GM12878 (cell line): ENCODE results near the gene KIAA1217. TPM values are rescaled to one million over a fixed set of nuclear protein-coding genes. Genes with fewer than 3 reads are reported as not detected.

Experiments used
- ATF7 ChIP-seq: fragments of 450-650 bp; IDR thresholded peaks from 2 replicates; pipeline ENCODE4 v1.6.1; 2016; ENCODE audit warnings: low read depth, mild to moderate bottlenecking
- BCL11A ChIP-seq: IDR thresholded peaks from 2 replicates; pipeline ENCODE4 v1.6.1; 2011; ENCODE audit warnings: low read depth, low read length
- ETV6 ChIP-seq, 2 experiments: fragments of 450-650 bp in 1 of 2; IDR thresholded peaks in 1 of 2; conservative IDR thresholded peaks in 1 of 2; 2 replicates each; pipeline ENCODE4 v1.6.1; 2014; ENCODE audit warnings: antibody characterized with exemption in 1 of 2, borderline replicate concordance in 1 of 2, low read depth in 1 of 2, mild to moderate bottlenecking in 1 of 2, moderate library complexity in 1 of 2
- GABPA ChIP-seq: IDR thresholded peaks from 2 replicates; pipeline ENCODE4 v1.6.1; 2014; ENCODE audit warnings: antibody characterized with exemption, low read depth, mild to moderate bottlenecking, inconsistent platforms
- IKZF1 ChIP-seq: fragments of 450-650 bp; conservative IDR thresholded peaks from 2 replicates; pipeline ENCODE4 v1.6.1; 2017; ENCODE audit warnings: antibody characterized with exemption, mild to moderate bottlenecking
- NFYB ChIP-seq: IDR thresholded peaks from 2 replicates; pipeline ENCODE4 v1.6.1; 2011; ENCODE audit warnings: low read depth, mild to moderate bottlenecking, low read length, improper control_type of control experiment, moderate library complexity; ENCODE audit not compliant: insufficient read depth
- RUNX3 ChIP-seq: IDR thresholded peaks from 2 replicates; pipeline ENCODE4 v1.6.1; 2012; ENCODE audit warnings: low read length, inconsistent platforms
- SMAD1 ChIP-seq: fragments of 450-650 bp; IDR thresholded peaks from 2 replicates; pipeline ENCODE4 v1.6.1; 2018; ENCODE audit warnings: mild to moderate bottlenecking, low read depth; ENCODE audit not compliant: partially characterized antibody
- SMARCA5 ChIP-seq: fragments of 450-650 bp; IDR thresholded peaks from 2 replicates; pipeline ENCODE4 v1.6.1; 2017; ENCODE audit warnings: mild to moderate bottlenecking
- SUZ12 ChIP-seq: fragments of 200-600 bp; sonication (generic); IDR thresholded peaks from one replicate; pipeline ENCODE4 v1.6.1; 2018; ENCODE audit warnings: antibody characterized with exemption, mild to moderate bottlenecking; ENCODE audit not compliant: unreplicated experiment
- polyA plus RNA-seq, 11 experiments: library from polyadenylated mRNA; depleted of rRNA in 4 of 11; unstranded in 6 of 11; stranded (reverse) in 5 of 11; fragments of >200 nt; fragmentation: Nextera tagmentation in 4 of 11; fragmentation: Illumina TruSeq in 1 of 11; extraction: Ambion mirVana in 4 of 11; extraction: Trizol in 1 of 11; gene quantifications; 1 replicate in 1 of 11; 2 replicates in 10 of 11; pipeline versions ENCODE4 v1.2.1 to v1.2.3, GENCODE V29; 2011 to 2016; ENCODE audit warnings: inconsistent platforms in 2 of 11, missing spikeins in 2 of 11, low read depth in 1 of 11
- total RNA-seq, 4 experiments: library from RNA; depleted of rRNA in 3 of 4; stranded (reverse); fragments of >200 nt in 3 of 4; fragmentation: Illumina TruSeq in 1 of 4; extraction: Trizol in 1 of 4; gene quantifications; 2 replicates each; pipeline versions ENCODE4 v1.2.1 to v1.2.3, GENCODE V29; 2013 to 2021
- TF ChIP-seq, protein P1 (sequence below): fragments of 450-650 bp; IDR thresholded peaks from 2 replicates; pipeline ENCODE4 v1.6.1; 2017; ENCODE audit warnings: mild to moderate bottlenecking, moderate library complexity

Gene KIAA1217
- total and polyA plus RNA-seq, 10 of the 15 experiments (the other 5 are each of a cell fraction or from before 2014, with no cell fraction given): 0.57 to 3.8 (median 2.1) TPM

DNA sequence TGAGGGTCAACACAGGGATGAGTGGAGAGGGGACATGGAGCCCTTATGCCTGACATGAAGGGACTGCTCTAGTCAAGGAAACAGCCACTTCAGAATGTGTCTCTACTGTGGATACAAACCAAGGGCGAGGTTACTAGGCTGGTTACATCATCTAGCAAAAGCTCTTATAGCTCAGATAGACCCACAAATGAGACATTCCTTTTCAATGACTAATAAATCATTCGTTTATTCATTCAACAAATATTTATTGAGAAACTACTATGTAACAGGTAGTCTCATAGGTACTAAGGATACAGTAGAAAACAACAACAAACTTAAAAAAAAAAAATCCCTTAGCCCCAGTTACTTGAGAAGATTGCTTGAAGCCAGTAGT lies 219.5 kb downstream of the KIAA1217 start (continued):
- no peak for TF ChIP-seq GABPA
- TF ChIP-seq ETV6 (conservative IDR thresholded peaks at IDR 0.05 in 1 of 2, IDR thresholded peaks at IDR 0.05 in 1 of 2; ENCODE audit: borderline replicate concordance in 1 of 2, low read depth in 1 of 2): no peak
- no peak for TF ChIP-seq SMARCA5
- TF ChIP-seq ATF7: no peak
- no peak for TF ChIP-seq BCL11A
- TF ChIP-seq RUNX3: no peak
- no peak for TF ChIP-seq SUZ12
- TF ChIP-seq SMAD1: no peak
- TF ChIP-seq, protein P1, sequence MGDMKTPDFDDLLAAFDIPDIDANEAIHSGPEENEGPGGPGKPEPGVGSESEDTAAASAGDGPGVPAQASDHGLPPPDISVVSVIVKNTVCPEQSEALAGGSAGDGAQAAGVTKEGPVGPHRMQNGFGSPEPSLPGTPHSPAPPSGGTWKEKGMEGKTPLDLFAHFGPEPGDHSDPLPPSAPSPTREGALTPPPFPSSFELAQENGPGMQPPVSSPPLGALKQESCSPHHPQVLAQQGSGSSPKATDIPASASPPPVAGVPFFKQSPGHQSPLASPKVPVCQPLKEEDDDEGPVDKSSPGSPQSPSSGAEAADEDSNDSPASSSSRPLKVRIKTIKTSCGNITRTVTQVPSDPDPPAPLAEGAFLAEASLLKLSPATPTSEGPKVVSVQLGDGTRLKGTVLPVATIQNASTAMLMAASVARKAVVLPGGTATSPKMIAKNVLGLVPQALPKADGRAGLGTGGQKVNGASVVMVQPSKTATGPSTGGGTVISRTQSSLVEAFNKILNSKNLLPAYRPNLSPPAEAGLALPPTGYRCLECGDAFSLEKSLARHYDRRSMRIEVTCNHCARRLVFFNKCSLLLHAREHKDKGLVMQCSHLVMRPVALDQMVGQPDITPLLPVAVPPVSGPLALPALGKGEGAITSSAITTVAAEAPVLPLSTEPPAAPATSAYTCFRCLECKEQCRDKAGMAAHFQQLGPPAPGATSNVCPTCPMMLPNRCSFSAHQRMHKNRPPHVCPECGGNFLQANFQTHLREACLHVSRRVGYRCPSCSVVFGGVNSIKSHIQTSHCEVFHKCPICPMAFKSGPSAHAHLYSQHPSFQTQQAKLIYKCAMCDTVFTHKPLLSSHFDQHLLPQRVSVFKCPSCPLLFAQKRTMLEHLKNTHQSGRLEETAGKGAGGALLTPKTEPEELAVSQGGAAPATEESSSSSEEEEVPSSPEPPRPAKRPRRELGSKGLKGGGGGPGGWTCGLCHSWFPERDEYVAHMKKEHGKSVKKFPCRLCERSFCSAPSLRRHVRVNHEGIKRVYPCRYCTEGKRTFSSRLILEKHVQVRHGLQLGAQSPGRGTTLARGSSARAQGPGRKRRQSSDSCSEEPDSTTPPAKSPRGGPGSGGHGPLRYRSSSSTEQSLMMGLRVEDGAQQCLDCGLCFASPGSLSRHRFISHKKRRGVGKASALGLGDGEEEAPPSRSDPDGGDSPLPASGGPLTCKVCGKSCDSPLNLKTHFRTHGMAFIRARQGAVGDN: no peak
- TF ChIP-seq IKZF1: no peak
- TF ChIP-seq NFYB: no peak
